IMR-90 (cell line): ENCODE measurements around the gene PPP1R16B. TPM values are rescaled to one million over a fixed set of nuclear protein-coding genes. Genes with fewer than 3 reads are reported as not detected.

Experiments
- ATAC-seq: fragments of 200-7000 bp; cut with Tn5 transposase; 2 replicates; pipeline ENCODE4 v1.9.1; 2020; ENCODE audit warnings: low read depth, mild to moderate bottlenecking, moderate library complexity
- BruUV-seq: library from RNA; stranded (reverse); fragments of 400-500 nt; replicated peaks from 2 replicates; lab custom pipeline; 2021; lab: Mats Ljungman, UMichigan
- CTCF ChIA-PET: fragments of 300-600 bp; formaldehyde crosslinking; extraction: SDS; loops from one replicate; lab custom pipeline; 2021; ENCODE audit warnings: antibody characterized with exemption; lab: Yijun Ruan, JAX
- POLR2A ChIA-PET: fragments of 300-600 bp; sonication (Branson Sonifier 250); formaldehyde crosslinking; loops from one replicate; lab custom pipeline; 2022; ENCODE audit warnings: antibody characterized with exemption; ENCODE audit not compliant: unreplicated experiment; lab: Charles Lee
- DNase-seq: peaks from one replicate; pipeline ENCODE4 v3.0.0; 2013
- H2AFZ ChIP-seq: replicated peaks from 2 replicates; pipeline ENCODE3; 2013; ENCODE audit warnings: low read length, mild to moderate bottlenecking; ENCODE audit not compliant: poor library complexity
- H2AK5ac ChIP-seq: 2 replicates; pipeline ENCODE4 v1.6.1; 2013; ENCODE audit warnings: low read depth, low read length, inconsistent platforms
- H2AK9ac ChIP-seq: replicated peaks from 2 replicates; pipeline ENCODE3; 2013; ENCODE audit warnings: mild to moderate bottlenecking, low read depth, low read length, moderate library complexity; ENCODE audit not compliant: poor library complexity
- H2BK120ac ChIP-seq: 2 replicates; pipeline ENCODE4 v1.6.1; 2013; ENCODE audit warnings: low read depth, low read length, inconsistent platforms
- H2BK15ac ChIP-seq: 3 replicates; pipeline ENCODE4 v1.6.1; 2013; ENCODE audit warnings: low read depth, low read length, inconsistent platforms
- H2BK20ac ChIP-seq: 2 replicates; pipeline ENCODE4 v1.6.1; 2013; ENCODE audit warnings: low read depth, mild to moderate bottlenecking, inconsistent platforms, low read length, moderate library complexity
- H2BK5ac ChIP-seq: 2 replicates; pipeline ENCODE4 v1.6.1; 2013; ENCODE audit warnings: mild to moderate bottlenecking, low read depth, low read length, inconsistent platforms; ENCODE audit not compliant: poor library complexity, severe bottlenecking
- H3K14ac ChIP-seq: replicated peaks from 2 replicates; pipeline ENCODE4 v1.6.1; 2013; ENCODE audit warnings: low read depth, low read length, inconsistent platforms
- H3K18ac ChIP-seq: 2 replicates; pipeline ENCODE4 v1.6.1; 2013; ENCODE audit warnings: low read depth, low read length, control low read depth
- H3K23ac ChIP-seq: 2 replicates; pipeline ENCODE4 v1.6.1; 2013; ENCODE audit warnings: low read depth, low read length, inconsistent platforms
- H3K27ac ChIP-seq: 2 replicates; pipeline ENCODE4 v1.5.1; 2013; ENCODE audit warnings: mild to moderate bottlenecking, control low read depth, low read length; ENCODE audit not compliant: insufficient read depth
- H3K27me3 ChIP-seq: 2 replicates; pipeline ENCODE4 v1.6.1; 2013; ENCODE audit warnings: low read length; ENCODE audit not compliant: control insufficient read depth, insufficient read depth
- H3K36me3 ChIP-seq: 2 replicates; pipeline ENCODE4 v1.6.1; 2013; ENCODE audit warnings: low read length, mixed read lengths; ENCODE audit not compliant: control insufficient read depth, insufficient read depth
- H3K4ac ChIP-seq: 2 replicates; pipeline ENCODE4 v1.6.1; 2013; ENCODE audit warnings: low read depth, low read length, inconsistent platforms
- H3K4me1 ChIP-seq: 2 replicates; pipeline ENCODE4 v1.6.1; 2013; ENCODE audit warnings: low read length, mixed read lengths; ENCODE audit not compliant: control insufficient read depth, insufficient read depth
- H3K4me2 ChIP-seq: 2 replicates; pipeline ENCODE4 v1.6.1; 2013; ENCODE audit warnings: low read depth, mild to moderate bottlenecking, control low read depth, low read length, moderate library complexity
- H3K4me3 ChIP-seq: 2 replicates; pipeline ENCODE4 v1.5.1; 2013; ENCODE audit warnings: low read depth, mild to moderate bottlenecking, control low read depth, low read length, moderate library complexity; ENCODE audit not compliant: insufficient read depth
- H3K56ac ChIP-seq: 2 replicates; pipeline ENCODE4 v1.6.1; 2013; ENCODE audit warnings: low read length, inconsistent platforms; ENCODE audit not compliant: insufficient read depth; ENCODE audit errors: extremely low read depth
- H3K79me1 ChIP-seq, 2 experiments: 2 replicates each; pipeline ENCODE4 v1.6.1; 2013; ENCODE audit warnings: low read length in 2 of 2, inconsistent platforms in 1 of 2, low read depth in 1 of 2
- H3K9ac ChIP-seq: 2 replicates; pipeline ENCODE4 v1.6.1; 2013; ENCODE audit warnings: low read depth, low read length, control low read depth
- H3K9me1 ChIP-seq: 2 replicates; pipeline ENCODE4 v1.6.1; 2013; ENCODE audit warnings: low read length, inconsistent platforms; ENCODE audit not compliant: insufficient read depth
- H3K9me3 ChIP-seq: 2 replicates; pipeline ENCODE4 v1.6.1; 2013; ENCODE audit warnings: low read length; ENCODE audit not compliant: control insufficient read depth, insufficient read depth
- H4K20me1 ChIP-seq: 2 replicates; pipeline ENCODE4 v1.6.1; 2013; ENCODE audit warnings: low read length, inconsistent platforms; ENCODE audit not compliant: insufficient read depth
- H4K5ac ChIP-seq: 2 replicates; pipeline ENCODE4 v1.6.1; 2013; ENCODE audit warnings: mild to moderate bottlenecking, low read depth, low read length, control low read depth
- H4K8ac ChIP-seq, 2 experiments: 2 replicates each; pipeline ENCODE4 v1.6.1; 2013; ENCODE audit warnings: low read depth in 2 of 2, low read length in 2 of 2, control low read depth in 1 of 2, inconsistent platforms in 1 of 2
- H4K91ac ChIP-seq: 2 replicates; pipeline ENCODE4 v1.6.1; 2013; ENCODE audit warnings: low read depth, low read length, inconsistent platforms; ENCODE audit not compliant: insufficient read depth
- MXI1 ChIP-seq: IDR thresholded peaks from 2 replicates; pipeline ENCODE4 v1.6.1; 2012; ENCODE audit warnings: low read depth, mild to moderate bottlenecking, low read length, moderate library complexity, borderline replicate concordance
- NFE2L2 ChIP-seq: fragments of 150-350 bp; IDR thresholded peaks from 2 replicates; pipeline ENCODE4 v1.6.1; 2016; ENCODE audit warnings: low read depth, mild to moderate bottlenecking, low read length
- RFX5 ChIP-seq: IDR thresholded peaks from 2 replicates; pipeline ENCODE4 v1.8.0; 2012; ENCODE audit warnings: low read depth, mild to moderate bottlenecking, low read length, moderate library complexity
- USF2 ChIP-seq: fragments of 150-350 bp; IDR thresholded peaks from 2 replicates; pipeline ENCODE4 v1.6.1; 2017; ENCODE audit warnings: mild to moderate bottlenecking, antibody characterized with exemption, low read length, low read depth
- WGBS, 2 experiments: methylation state at CpG; one replicate each; pipeline versions ENCODE4 v1.1.5 to v1.1.7; 2013; ENCODE audit warnings: missing lambda C conversion rate in 2 of 2; ENCODE audit not compliant: insufficient read length in 1 of 2; ENCODE audit errors: extremely low coverage in 2 of 2; 5-methylcytosine and 5-hydroxymethylcytosine counted together
- dilution Hi-C: fragments of 300-500 bp; cut with HindIII; formaldehyde crosslinking; loops from one replicate; pipeline ENCODE4 v1.14.3; 2018; ENCODE audit warnings: low sequenced_read_pairs; ENCODE audit not compliant: unreplicated experiment
- in situ Hi-C: fragments of 300-500 bp; cut with MboI; formaldehyde crosslinking; loops from 3 replicates; pipeline ENCODE4 v1.14.3; 2019; ENCODE audit warnings: low sequenced_read_pairs, inconsistent platforms, mixed read lengths
- intact Hi-C: fragments of 100-400 bp; cut with micrococcal nuclease; formaldehyde crosslinking; loops from 2 replicates; pipeline ENCODE4 v1.10.0; 2022
- polyA plus RNA-seq, 3 experiments: library from polyadenylated mRNA; depleted of rRNA; stranded (reverse); fragments of >200 nt; gene quantifications; 2 replicates each; pipeline ENCODE4 v1.2.3, GENCODE V29; 2012; ENCODE audit warnings: low replicate concordance in 1 of 3
- total RNA-seq: library from RNA; depleted of rRNA; stranded (reverse); fragments of >200 nt; gene quantifications from 2 replicates; pipeline ENCODE4 v1.2.3, GENCODE V29; 2012

Gene PPP1R16B
- total and polyA plus RNA-seq, 2 of the 4 experiments (the other 2 are of a cell fraction): not detected

GRCh38 chr20:38853759-38854158 lies 48.3 kb downstream of the PPP1R16B start:
- Histone ChIP-seq H2AFZ (no peak overlapping the region), H3K27ac (no peak overlapping the region), H3K9ac (no peak overlapping the region), H2BK120ac (no peak overlapping the region), H3K14ac (no peak overlapping the region), H2BK20ac (no peak overlapping the region), H3K79me1 (no peaks in the 10 kb centered on the region), H3K36me3 (no peaks in the 10 kb centered on the region), H3K4me2 (no peak overlapping the region), H3K18ac (no peak overlapping the region), H2BK5ac (no peak overlapping the region), H4K8ac (no peak overlapping the region), H3K9me3 (no peaks in the 10 kb centered on the region), H4K91ac (no peak overlapping the region), H3K23ac (no peak overlapping the region), H3K4ac (no peak overlapping the region), H4K20me1 (no peaks in the 10 kb centered on the region), H2AK5ac (no peak overlapping the region), H3K9me1 (no peaks in the 10 kb centered on the region), H3K56ac (no peak overlapping the region), H4K5ac (no peak overlapping the region), H2BK15ac (no peak overlapping the region), H3K4me1 (no peaks in the 10 kb centered on the region), H3K4me3 (no peak overlapping the region), H2AK9ac (no peak overlapping the region), H3K27me3 (no peaks in the 10 kb centered on the region; the same call in 1 of the 2 replicates)
- POLR2A ChIA-PET: no interaction called here
- ATAC-seq (no peak), DNase-seq (no peak)
- intact Hi-C loops (no loop called here), in situ Hi-C loops (no loop called here), dilution Hi-C loops (no loop called here)
- WGBS, 2 experiments: 87% methylated on average over 3 of the region's 8 CpGs; no CpG with 5 or more reads in 1 of the 2 experiments
- TF ChIP-seq NFE2L2 (no peak), USF2 (no peak), MXI1 (no peak), RFX5 (no peak)
- CTCF ChIA-PET: no interaction called here
- no TSS peak for BruUV-seq
